GM18873 (cell line): ENCODE data around the gene IL18R1.
"Not testable (repeated sequence)": the region's sequence is repeated elsewhere in the genome, so short reads cannot be mapped to it uniquely, and the experiment has no call there.

Experiments
- ATAC-seq: cut with Tn5 transposase; IDR thresholded peaks from one replicate; pipeline ENCODE4 v1.9.1; 2021; ENCODE audit warnings: mild to moderate bottlenecking, moderate library complexity, moderate number of reproducible peaks; ENCODE audit not compliant: unreplicated experiment, low FRiP score

The IL18R1 gene

GRCh38 chr2:102355526-102356380 lies at the start of gene IL18R1:
TSS of gene IL18R1 (plus strand) at chr2:102355796. CDS start at chr2:102362661, 6,865 bp downstream.
- peak; percentile 84 for ATAC-seq

DNA sequence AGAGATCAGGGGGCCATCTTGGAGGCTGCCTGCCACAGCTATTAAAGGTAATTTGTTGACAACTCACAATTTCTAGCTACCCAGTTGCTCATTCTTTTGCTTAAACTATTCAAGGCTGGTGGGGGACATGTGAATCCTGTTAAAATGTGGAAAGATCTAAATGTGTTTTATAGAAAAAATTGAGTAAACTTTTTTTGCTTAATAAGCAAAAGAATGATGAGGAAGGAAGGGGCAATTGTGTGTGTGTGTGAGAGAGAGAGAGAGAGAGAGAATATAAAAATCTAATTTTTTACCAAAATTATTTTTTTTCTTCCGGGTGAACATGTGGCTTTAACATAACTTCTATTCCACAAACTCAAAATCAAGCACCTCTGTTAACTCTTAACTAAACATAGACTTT lies 49.5 kb upstream of the IL18R1 start:
- ATAC-seq = no peak

GRCh38 chr2:102310964-102311640 lies 44.5 kb upstream of the IL18R1 start, which contains the start of gene IL1RL1:
TSS of gene IL1RL1 (plus strand) at chr2:102311563. CDS start at chr2:102338265, 26,702 bp downstream.
- ATAC-seq = no peak

DNA sequence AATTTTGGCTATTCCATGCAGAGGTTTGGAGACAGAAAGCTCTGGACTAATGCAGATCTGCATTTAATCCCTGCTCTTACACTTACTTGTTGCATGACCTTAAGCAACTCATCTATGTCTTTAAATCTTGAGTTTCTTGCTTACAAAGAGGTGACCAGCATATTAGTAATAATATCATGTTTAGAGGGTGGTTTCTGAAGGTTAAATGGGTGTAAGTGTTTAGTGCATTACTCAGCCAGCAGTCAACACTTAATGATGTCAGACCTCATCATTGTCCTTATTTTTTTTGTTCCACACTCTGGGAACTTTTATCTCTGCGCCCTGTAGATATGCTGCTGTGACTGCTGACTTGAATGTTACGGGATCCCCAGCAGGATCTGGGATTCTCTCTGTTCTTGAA lies 42.6 kb upstream of the IL18R1 start:
- no peak for ATAC-seq

DNA sequence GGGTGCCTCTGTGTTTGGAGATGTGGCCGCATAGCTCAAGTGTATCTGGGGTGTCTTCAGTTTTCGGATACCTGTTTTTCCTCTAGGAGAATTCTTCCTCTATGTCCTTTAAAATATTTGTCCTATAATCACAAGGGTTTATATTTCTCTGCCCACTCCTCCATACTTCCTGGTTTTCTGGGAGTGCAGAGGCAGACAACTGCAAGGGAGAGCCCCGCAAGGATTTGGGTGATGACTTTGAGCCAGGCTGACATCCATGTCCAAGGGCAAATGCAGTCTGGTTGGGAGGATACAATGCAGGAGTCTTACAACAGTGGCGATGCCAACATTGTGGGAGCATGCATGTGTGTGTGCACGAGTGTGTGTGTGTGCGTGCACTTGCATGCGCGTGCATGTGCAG lies 42.1 kb upstream of the IL18R1 start:
- ATAC-seq = no peak

GRCh38 chr2:102313950-102314349 lies 41.6 kb upstream of the IL18R1 start:
- no peak for ATAC-seq

DNA sequence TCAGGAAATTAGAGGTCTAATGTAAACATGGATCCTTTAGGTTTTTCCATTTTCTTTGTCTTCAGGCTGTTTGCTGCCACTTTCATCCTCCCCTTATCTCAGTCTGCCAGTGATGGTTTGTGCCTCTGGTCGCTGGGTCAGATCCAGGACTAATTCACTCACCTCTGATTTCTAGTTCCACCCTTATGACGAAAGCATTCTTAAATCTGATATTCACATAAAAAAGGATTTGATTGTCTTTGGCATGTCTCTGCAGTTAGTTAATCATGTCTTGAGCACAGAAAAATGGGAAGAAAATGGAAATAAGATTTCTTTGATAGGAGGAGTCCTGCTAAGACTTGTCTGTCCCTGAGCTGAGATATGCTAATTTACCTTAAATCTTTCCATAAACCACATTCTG lies 39.7 kb upstream of the IL18R1 start:
- no peak for ATAC-seq

- ATAC-seq = no peak
These were observed 37.9 kb upstream of the IL18R1 start for GRCh38 chr2:102317715-102318114.

- ATAC-seq = no peak
These were observed 37.2 kb upstream of the IL18R1 start for GRCh38 chr2:102318437-102318836.

- no peak for ATAC-seq
These were observed 33.5 kb upstream of the IL18R1 start for GRCh38 chr2:102321941-102322719.

DNA sequence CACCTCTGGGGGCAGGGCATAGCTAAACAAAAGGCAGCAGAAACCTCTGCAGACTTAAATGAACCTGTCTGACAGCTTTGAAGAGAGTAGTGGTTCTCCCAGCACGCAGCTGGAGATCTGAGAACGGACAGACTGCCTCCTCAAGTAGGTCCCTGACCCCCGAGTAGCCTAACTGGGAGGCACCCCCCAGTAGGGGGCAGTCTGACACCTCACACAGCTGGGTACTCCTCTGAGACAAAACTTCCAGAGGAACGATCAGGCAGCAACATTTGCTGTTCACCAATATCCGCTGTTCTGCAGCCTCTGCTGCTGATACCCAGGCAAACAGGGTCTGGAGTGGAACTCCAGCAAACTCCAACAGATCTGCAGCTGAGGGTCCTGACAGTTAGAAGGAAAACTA lies 30.7 kb upstream of the IL18R1 start:
- not testable (repeated sequence) for ATAC-seq

DNA sequence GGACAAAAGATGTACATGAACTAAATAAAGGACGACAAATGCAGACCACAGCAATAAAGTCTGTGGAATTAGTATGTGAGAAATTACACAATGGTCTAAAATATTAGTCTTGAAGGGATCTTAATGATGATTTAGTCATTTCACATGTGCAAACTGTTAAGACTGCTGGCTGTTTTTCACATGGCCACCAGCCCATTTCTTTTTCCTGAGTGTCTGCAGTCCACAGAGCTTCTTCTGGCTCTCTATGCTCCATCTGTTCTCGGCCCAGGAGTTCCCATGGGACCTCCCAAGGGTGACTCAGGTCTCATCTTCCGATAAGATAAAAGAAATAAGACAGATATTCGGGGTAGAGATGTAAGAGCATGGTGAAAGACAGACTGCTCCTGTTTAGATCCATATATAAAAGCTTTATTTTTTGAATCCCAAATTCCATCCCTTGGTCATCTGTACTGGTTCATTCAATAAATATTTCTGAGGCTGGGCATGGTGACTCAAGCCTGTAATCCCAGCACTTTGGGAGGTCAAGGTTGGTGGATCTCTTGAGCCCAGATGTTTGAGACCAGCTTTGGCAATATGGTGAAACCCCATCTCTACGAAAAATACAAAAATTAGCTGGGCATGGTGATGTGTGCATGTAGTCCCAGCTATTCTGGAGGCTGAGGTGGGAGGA lies 24.1 kb upstream of the IL18R1 start:
- no peak for ATAC-seq

DNA sequence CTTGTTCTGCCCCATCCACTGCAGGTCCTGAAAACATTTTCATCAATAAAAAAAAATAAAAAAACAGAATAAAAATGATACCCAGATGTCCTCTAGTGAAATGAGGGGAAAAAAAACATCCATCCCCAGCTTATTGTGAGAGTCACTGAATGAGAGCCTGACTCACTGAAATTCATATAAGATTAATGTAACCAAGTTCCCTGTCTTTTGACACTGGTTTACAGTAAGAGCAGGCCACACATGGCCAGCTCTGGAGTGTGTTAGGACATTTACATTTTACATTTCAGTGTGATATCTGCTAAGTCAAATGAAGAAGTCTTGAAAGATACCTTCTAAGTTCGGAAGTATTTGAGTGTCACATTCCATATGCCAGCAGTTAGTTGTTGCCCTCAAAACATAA lies 21.1 kb upstream of the IL18R1 start:
- no peak for ATAC-seq

DNA sequence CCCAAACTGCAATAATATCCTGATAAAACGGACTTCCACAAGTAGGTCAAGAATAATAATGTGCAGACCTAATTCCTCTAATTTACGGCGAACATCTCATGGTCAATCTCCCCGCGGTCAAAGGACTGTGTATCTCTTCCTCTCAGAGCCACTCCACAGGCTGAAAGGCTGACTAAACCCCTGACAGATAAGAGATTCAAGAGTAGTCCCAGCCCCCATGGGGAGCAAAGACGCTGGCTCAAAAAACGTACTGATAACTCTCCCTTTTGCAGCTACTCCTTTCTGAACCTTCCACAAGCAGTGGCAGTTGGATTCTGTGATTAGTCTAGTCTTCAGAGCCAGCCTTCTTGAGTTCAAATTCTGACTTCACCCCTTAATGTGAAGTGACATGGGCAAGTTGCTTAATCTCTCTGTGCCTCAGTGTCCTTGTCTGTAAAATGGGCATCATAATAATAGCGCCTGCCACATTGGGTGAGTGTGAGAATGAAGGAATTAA lies 19.7 kb upstream of the IL18R1 start:
- ATAC-seq = no peak

DNA sequence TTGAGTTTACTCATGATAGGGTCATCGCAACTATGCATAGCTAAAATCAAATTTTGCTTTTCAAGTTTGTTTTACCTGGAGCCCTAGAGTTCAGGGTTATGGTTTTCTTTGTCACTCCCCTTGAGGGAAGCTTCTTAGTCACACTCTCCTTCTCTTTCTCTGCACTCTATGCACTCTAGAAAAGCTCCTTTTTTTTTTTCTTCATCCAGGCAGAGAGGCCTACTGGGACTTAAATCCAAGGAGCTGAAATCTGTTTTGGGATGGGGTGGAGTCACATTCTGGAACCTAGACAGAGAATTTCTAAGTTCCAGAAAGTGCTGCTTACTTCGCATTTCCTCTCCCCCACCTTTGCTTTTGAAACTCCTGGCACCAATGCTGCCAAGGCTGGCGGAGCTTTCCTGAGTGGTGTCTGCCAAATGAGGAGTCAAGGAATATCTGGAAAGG lies 19.1 kb upstream of the IL18R1 start:
- no peak for ATAC-seq

DNA sequence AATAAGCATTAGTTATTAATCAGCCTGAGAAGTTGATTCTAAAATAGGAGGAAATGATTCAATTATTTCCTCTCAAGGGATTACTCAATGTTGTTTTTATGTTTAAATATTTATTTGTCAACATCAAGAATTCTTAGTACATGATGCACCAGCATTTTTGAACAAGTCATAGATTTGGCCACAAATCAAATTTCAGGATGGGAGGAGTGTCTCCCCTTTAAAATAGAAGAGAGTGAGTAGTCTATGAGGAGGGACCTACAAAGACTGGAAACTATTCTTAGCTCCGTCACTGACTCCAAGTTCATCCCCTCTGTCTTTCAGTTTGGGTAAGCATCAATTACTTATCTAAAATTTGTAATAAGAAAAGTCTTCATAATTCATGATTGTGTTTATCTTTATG lies 18.6 kb upstream of the IL18R1 start:
- no peak for ATAC-seq

- ATAC-seq = no peak
These were observed 17.9 kb upstream of the IL18R1 start for GRCh38 chr2:102337481-102338386.

DNA sequence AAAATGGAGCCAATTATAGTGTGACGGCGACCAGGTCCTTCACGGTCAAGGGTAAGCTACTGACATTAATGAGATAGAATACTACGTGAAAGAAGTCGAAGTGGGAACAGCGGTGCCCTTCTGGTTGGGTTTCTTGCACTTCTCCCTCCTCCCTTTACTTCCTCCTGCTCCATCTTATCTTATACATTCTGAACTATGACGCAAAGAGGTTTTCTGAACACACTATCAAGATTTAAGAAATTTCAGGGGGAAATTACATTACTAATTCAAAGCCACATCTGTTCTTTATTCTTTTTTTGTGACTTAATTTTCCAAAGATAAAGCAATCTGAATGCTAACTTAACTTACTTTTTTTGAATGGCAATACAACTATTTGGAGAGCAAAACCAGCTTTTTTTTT lies 14.8 kb upstream of the IL18R1 start:
- ATAC-seq = no peak

GRCh38 chr2:102342888-102343287 lies 12.7 kb upstream of the IL18R1 start:
- no peak for ATAC-seq
